Natural killer cell (primary cell): Measurements from ENCODE around the gene RPS2. TPM values are rescaled to one million over a fixed set of nuclear protein-coding genes. Genes with fewer than 3 reads are reported as not detected.

ENCODE experiments used
- ATAC-seq, 3 donors: fragments of 150-1000 bp in 2 of 3; fragments of 200-7000 bp in 1 of 3; cut with Tn5 transposase; 1 replicate in 1 of 3; 2 replicates in 2 of 3; pipeline ENCODE4 v1.10.0; 2021; ENCODE audit warnings: mild to moderate bottlenecking in 2 of 3, moderate library complexity in 2 of 3
- DNase-seq, 2 donors: peaks; one replicate each; pipeline versions ENCODE4 v3.0.0 to v3.0.0-alpha.2; 2013 to 2021; ENCODE audit warnings: mixed read lengths in 1 of 2
- H3K27ac ChIP-seq: one replicate; pipeline ENCODE4 v1.5.1; 2013; ENCODE audit warnings: mild to moderate bottlenecking, low read length
- H3K27me3 ChIP-seq: one replicate; pipeline ENCODE4 v1.6.1; 2013; ENCODE audit warnings: low read length; ENCODE audit not compliant: control insufficient read depth, insufficient read depth
- H3K36me3 ChIP-seq: one replicate; pipeline ENCODE4 v1.6.1; 2013; ENCODE audit warnings: low read length; ENCODE audit not compliant: control insufficient read depth, insufficient read depth
- H3K4me1 ChIP-seq: one replicate; pipeline ENCODE4 v1.6.1; 2013; ENCODE audit warnings: low read length; ENCODE audit not compliant: control insufficient read depth, insufficient read depth
- H3K4me3 ChIP-seq: one replicate; pipeline ENCODE4 v1.5.1; 2013; ENCODE audit warnings: low read length
- H3K9me3 ChIP-seq: one replicate; pipeline ENCODE4 v1.6.1; 2013; ENCODE audit warnings: low read length; ENCODE audit not compliant: control insufficient read depth, insufficient read depth
- H3K27ac Mint-ChIP-seq, 2 donors: one replicate each; pipeline ENCODE4 v1.8.0; 2022; ENCODE audit warnings: mild to moderate bottlenecking in 2 of 2, mixed read lengths in 2 of 2, moderate library complexity in 1 of 2
- H3K27me3 Mint-ChIP-seq, 2 donors: one replicate each; pipeline ENCODE4 v1.8.0; 2022; ENCODE audit warnings: low read depth in 2 of 2, mixed read lengths in 2 of 2
- H3K36me3 Mint-ChIP-seq: one replicate; pipeline ENCODE4 v1.8.0; 2022; ENCODE audit warnings: mixed read lengths
- H3K4me1 Mint-ChIP-seq, 2 donors: one replicate each; pipeline ENCODE4 v1.8.0; 2022; ENCODE audit warnings: mixed read lengths in 2 of 2
- H3K4me3 Mint-ChIP-seq: one replicate; pipeline ENCODE4 v1.8.0; 2022; ENCODE audit warnings: mild to moderate bottlenecking, moderate library complexity, mixed read lengths
- H3K9me3 Mint-ChIP-seq, 2 donors: one replicate each; pipeline ENCODE4 v1.8.0; 2022; ENCODE audit warnings: mixed read lengths in 2 of 2
- WGBS: methylation state at CpG from one replicate; pipeline ENCODE4 v1.1.7; 2013; ENCODE audit warnings: missing lambda C conversion rate; ENCODE audit not compliant: insufficient coverage; 5-methylcytosine and 5-hydroxymethylcytosine counted together
- intact Hi-C: fragments of 100-400 bp; cut with micrococcal nuclease; formaldehyde crosslinking; loops from one replicate; pipeline ENCODE4 v1.14.2; 2022
- total RNA-seq, 4 donors: library from RNA; stranded (reverse); fragments of 120-200 nt in 1 of 4; gene quantifications; one replicate each; pipeline versions ENCODE4 v1.2.3 to v1.2.4, GENCODE V29; 2013 to 2022
- TF ChIP-seq, protein P1 (sequence below): fragments of 200-600 bp; IDR thresholded peaks from one replicate; pipeline ENCODE4 v1.8.0; 2022; ENCODE audit warnings: antibody characterized with exemption

Gene RPS2
- total RNA-seq, 3 donors from 2014 or later (not counting 1 experiment from before 2014, with no cell fraction given) = 1,124 to 1,385 (median 1,274) TPM

DNA sequence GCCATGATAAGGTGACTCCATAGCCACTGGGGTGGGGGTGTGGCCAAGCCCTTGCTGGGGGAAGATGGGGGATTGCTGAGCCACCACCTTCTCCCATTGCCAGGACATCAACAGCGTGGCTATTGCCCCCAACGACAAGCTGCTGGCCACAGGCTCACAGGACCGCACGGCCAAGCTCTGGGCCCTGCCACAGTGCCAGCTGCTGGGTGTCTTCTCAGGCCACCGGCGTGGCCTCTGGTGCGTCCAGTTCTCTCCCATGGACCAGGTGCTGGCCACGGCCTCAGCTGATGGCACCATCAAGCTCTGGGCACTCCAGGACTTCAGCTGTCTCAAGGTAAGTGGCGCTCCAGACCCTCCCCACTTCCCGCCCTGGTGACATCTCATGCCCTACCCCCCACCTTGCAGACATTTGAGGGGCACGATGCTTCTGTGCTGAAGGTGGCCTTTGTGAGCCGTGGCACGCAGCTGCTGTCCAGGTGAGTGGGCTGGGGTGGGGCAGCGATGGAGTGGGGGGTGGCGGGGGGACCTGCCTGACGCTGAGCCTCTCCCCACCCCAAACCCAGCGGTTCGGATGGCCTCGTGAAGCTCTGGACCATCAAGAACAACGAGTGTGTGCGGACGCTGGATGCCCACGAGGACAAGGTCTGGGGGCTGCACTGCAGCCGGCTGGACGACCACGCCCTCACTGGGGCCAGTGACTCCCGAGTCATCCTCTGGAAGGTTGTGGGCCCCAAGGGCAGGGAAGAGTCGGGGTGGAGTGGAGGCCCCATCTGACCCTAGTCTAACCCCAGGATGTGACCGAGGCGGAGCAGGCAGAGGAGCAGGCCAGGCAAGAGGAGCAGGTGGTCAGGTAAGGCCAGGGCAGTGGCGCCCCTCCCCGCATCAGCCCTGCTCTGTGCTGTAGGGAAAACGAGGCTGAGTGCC lies 12.6 kb upstream of the RPS2 start:
- intact Hi-C loops = no loop called here
- H3K27me3 Mint-ChIP-seq = peaks cover 0 to 7% of the 10 kb centered on the region in 2 donors
- DNase-seq (no peak), ATAC-seq (no peak)
- Histone ChIP-seq H3K27ac (no peak overlapping the region), H3K36me3 (peaks cover 42% of the 10 kb centered on the region), H3K27me3 (peaks cover 24% of the 10 kb centered on the region), H3K9me3 (no peaks in the 10 kb centered on the region), H3K4me3 (no peak overlapping the region), H3K4me1 (peaks cover 18% of the 10 kb centered on the region)
- no peak overlapping the region for H3K4me3 Mint-ChIP-seq
- H3K27ac Mint-ChIP-seq = no peak overlapping the region
- WGBS = 96% methylated on average over 31 of the region's 33 CpGs
- H3K4me1 Mint-ChIP-seq = peaks cover 6 to 8% of the 10 kb centered on the region in 2 donors
- H3K36me3 Mint-ChIP-seq = no peaks in the 10 kb centered on the region
- TF ChIP-seq, protein P1, sequence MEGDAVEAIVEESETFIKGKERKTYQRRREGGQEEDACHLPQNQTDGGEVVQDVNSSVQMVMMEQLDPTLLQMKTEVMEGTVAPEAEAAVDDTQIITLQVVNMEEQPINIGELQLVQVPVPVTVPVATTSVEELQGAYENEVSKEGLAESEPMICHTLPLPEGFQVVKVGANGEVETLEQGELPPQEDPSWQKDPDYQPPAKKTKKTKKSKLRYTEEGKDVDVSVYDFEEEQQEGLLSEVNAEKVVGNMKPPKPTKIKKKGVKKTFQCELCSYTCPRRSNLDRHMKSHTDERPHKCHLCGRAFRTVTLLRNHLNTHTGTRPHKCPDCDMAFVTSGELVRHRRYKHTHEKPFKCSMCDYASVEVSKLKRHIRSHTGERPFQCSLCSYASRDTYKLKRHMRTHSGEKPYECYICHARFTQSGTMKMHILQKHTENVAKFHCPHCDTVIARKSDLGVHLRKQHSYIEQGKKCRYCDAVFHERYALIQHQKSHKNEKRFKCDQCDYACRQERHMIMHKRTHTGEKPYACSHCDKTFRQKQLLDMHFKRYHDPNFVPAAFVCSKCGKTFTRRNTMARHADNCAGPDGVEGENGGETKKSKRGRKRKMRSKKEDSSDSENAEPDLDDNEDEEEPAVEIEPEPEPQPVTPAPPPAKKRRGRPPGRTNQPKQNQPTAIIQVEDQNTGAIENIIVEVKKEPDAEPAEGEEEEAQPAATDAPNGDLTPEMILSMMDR = no peak
- no peaks in the 10 kb centered on the region for H3K9me3 Mint-ChIP-seq

DNA sequence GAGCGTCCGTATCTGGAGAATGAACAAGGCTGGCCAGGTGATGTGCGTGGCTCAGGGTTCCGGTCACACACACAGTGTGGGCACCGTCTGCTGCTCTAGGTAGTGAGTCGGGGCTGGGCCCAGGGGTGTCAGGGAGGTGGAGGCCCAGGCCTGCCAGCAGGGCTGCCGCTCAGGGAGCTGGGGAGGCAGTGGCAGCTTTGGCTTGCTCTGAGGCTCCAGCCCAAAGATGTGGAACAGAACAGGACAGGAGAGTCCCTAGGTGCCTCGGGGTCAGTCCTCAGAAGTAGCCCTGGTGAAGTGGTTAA lies 11.5 kb upstream of the RPS2 start:
- whole genome bisulfite sequencing = 98% methylated on average over 8 of the region's 8 CpGs
- Mint-ChIP-seq H3K27me3 (peaks cover 0 to 2% of the 10 kb centered on the region in 2 donors), H3K4me3 (no peak overlapping the region), H3K4me1 (peaks cover 16 to 18% of the 10 kb centered on the region in 2 donors), H3K27ac (no peak overlapping the region), H3K36me3 (no peaks in the 10 kb centered on the region), H3K9me3 (no peaks in the 10 kb centered on the region)
- ATAC-seq (no peak), DNase-seq (no peak)
- Histone ChIP-seq H3K9me3 (no peaks in the 10 kb centered on the region), H3K36me3 (peaks cover 42% of the 10 kb centered on the region), H3K27me3 (peaks cover 15% of the 10 kb centered on the region), H3K4me3 (no peak overlapping the region), H3K27ac (no peak overlapping the region), H3K4me1 (peaks cover 24% of the 10 kb centered on the region)
- intact Hi-C loops = no loop called here
- TF ChIP-seq, protein P1 = no peak

DNA sequence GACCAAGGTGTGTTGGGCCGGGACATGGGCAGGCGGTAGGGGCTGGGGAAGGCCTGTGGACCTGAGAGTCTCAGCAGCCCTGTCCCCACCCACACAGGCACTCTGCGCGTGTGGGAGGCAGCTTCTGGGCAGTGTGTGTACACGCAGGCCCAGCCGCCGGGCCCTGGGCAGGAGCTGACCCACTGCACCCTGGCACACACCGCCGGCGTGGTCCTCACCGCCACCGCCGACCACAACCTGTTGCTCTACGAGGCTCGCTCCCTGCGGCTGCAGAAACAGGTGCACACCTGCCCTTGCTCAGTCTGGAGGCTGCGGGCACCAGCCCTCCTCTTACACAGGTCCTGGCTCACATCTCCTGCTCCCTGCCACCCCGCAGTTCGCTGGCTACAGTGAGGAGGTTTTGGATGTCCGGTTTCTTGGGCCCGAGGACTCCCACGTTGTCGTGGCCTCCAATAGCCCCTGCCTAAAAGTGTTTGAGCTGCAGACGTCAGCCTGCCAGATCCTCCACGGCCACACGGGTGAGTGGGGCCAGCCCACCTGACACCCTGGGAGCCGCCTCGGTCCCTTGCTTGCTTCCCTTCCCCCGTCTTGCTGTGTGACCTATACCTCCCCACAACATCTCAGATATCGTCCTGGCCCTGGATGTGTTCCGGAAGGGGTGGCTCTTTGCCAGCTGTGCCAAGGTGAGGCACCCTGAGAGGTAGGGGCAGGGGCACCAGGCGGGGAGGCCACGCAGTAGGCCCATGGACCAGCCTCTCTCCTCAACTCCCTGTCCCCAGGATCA lies 11.0 kb upstream of the RPS2 start:
- TF ChIP-seq, protein P1 = no peak
- Mint-ChIP-seq H3K27me3 (no peaks in the 10 kb centered on the region), H3K36me3 (no peaks in the 10 kb centered on the region), H3K9me3 (no peaks in the 10 kb centered on the region), H3K27ac (no peak overlapping the region), H3K4me1 (peaks cover 18 to 23% of the 10 kb centered on the region in 2 donors), H3K4me3 (no peak overlapping the region)
- ATAC-seq (no peak), DNase-seq (no peak)
- H3K27me3 ChIP-seq = peaks cover 9% of the 10 kb centered on the region
- H3K36me3 ChIP-seq = peaks cover 42% of the 10 kb centered on the region
- no peaks in the 10 kb centered on the region for H3K9me3 ChIP-seq
- no peak overlapping the region for H3K4me3 ChIP-seq
- WGBS = 97% methylated on average over 33 of the region's 33 CpGs
- intact Hi-C loops = no loop called here
- H3K27ac ChIP-seq = no peak overlapping the region
- H3K4me1 ChIP-seq = peaks cover 30% of the 10 kb centered on the region
